GM23338 (cell line): ENCODE measurements around the gene DELE1. TPM values are rescaled to one million over a fixed set of nuclear protein-coding genes. Genes with fewer than 3 reads are reported as not detected.

Source experiments
- ATAC-seq: fragments of 200-7000 bp; cut with Tn5 transposase; 3 replicates; pipeline ENCODE4 v1.9.1; 2020
- DNase-seq: peaks from one replicate; pipeline ENCODE4 v3.0.0-alpha.2; 2015; ENCODE audit warnings: low spot score
- H2AFZ ChIP-seq: fragments of 200-600 bp; sonication (generic); 2 replicates; pipeline ENCODE4 v1.8.0; 2016; ENCODE audit warnings: antibody characterized with exemption, mild to moderate bottlenecking, moderate library complexity
- H3F3A ChIP-seq: fragments of 200-600 bp; sonication (generic); replicated peaks from 2 replicates; pipeline ENCODE4 v1.8.0; 2017; ENCODE audit warnings: antibody characterized with exemption, mixed run types, low read depth
- H3K27ac ChIP-seq: fragments of 200-600 bp; sonication (generic); 2 replicates; pipeline ENCODE4 v1.6.1; 2016; ENCODE audit warnings: low read depth
- H3K27me3 ChIP-seq: fragments of 200-600 bp; sonication (generic); 2 replicates; pipeline ENCODE4 v1.8.0; 2016; ENCODE audit warnings: mild to moderate bottlenecking, mixed run types, moderate library complexity; ENCODE audit not compliant: insufficient read depth
- H3K36me3 ChIP-seq: fragments of 200-600 bp; sonication (generic); 2 replicates; pipeline ENCODE4 v1.8.0; 2016; ENCODE audit warnings: mild to moderate bottlenecking; ENCODE audit not compliant: insufficient read depth
- H3K4me1 ChIP-seq: fragments of 200-600 bp; sonication (generic); 2 replicates; pipeline ENCODE4 v1.8.0; 2016; ENCODE audit warnings: mild to moderate bottlenecking, moderate library complexity; ENCODE audit not compliant: insufficient read depth
- H3K4me2 ChIP-seq: fragments of 200-600 bp; sonication (generic); 2 replicates; pipeline ENCODE4 v1.7.1; 2017; ENCODE audit warnings: mixed run types
- H3K4me3 ChIP-seq: fragments of 200-600 bp; sonication (generic); 2 replicates; pipeline ENCODE4 v1.6.1; 2016; ENCODE audit warnings: mixed run types
- H3K79me2 ChIP-seq: fragments of 200-600 bp; sonication (generic); replicated peaks from 2 replicates; pipeline ENCODE4 v1.8.0; 2017; ENCODE audit warnings: mild to moderate bottlenecking; ENCODE audit not compliant: insufficient read depth
- H3K9me2 ChIP-seq: fragments of 200-600 bp; sonication (generic); 2 replicates; pipeline ENCODE4 v1.8.0; 2017; ENCODE audit not compliant: insufficient read depth
- H4K20me1 ChIP-seq: fragments of 200-600 bp; sonication (generic); replicated peaks from 2 replicates; pipeline ENCODE4 v1.8.0; 2017; ENCODE audit warnings: mild to moderate bottlenecking; ENCODE audit not compliant: insufficient read depth
- H3K27ac Mint-ChIP-seq: 2 replicates; pipeline ENCODE4 v1.8.0; 2020; ENCODE audit warnings: inconsistent platforms, mild to moderate bottlenecking, moderate library complexity, mixed read lengths
- H3K27me3 Mint-ChIP-seq: 3 replicates; pipeline ENCODE4 v1.8.0; 2022; ENCODE audit warnings: low read depth, mild to moderate bottlenecking, moderate library complexity, mixed read lengths, inconsistent platforms; ENCODE audit not compliant: insufficient read depth, poor library complexity
- H3K36me3 Mint-ChIP-seq: 3 replicates; pipeline ENCODE4 v1.8.0; 2021; ENCODE audit warnings: low read depth, mild to moderate bottlenecking, inconsistent platforms, moderate library complexity, mixed read lengths
- H3K4me1 Mint-ChIP-seq: 3 replicates; pipeline ENCODE4 v1.8.0; 2020; ENCODE audit warnings: mild to moderate bottlenecking, inconsistent platforms, mixed read lengths
- H3K4me3 Mint-ChIP-seq: 3 replicates; pipeline ENCODE4 v1.8.0; 2021; ENCODE audit warnings: moderate library complexity, mild to moderate bottlenecking, inconsistent platforms, mixed read lengths
- H3K9me3 Mint-ChIP-seq: 3 replicates; pipeline ENCODE4 v1.8.0; 2020; ENCODE audit warnings: moderate library complexity, mild to moderate bottlenecking, inconsistent platforms, mixed read lengths
- CREB1 ChIP-seq: fragments of 250-450 bp; sonication (Bioruptor Pico); IDR thresholded peaks from 2 replicates; pipeline ENCODE4 v1.5.0; 2020; ENCODE audit warnings: low read depth, mild to moderate bottlenecking, moderate library complexity
- CTCF ChIP-seq, 2 experiments: fragments of 200-600 bp in 1 of 2; sonication (generic) in 1 of 2; conservative IDR thresholded peaks; 2 replicates each; pipeline versions ENCODE4 v1.5.1 to v1.6.1; 2016 to 2017; ENCODE audit warnings: antibody characterized with exemption in 2 of 2, low read depth in 2 of 2, mild to moderate bottlenecking in 2 of 2, moderate library complexity in 1 of 2
- ETS1 ChIP-seq: IDR thresholded peaks from 2 replicates; pipeline ENCODE4 v1.6.1; 2016; ENCODE audit warnings: antibody characterized with exemption
- EZH2 ChIP-seq: fragments of 200-600 bp; sonication (generic); IDR thresholded peaks from one replicate; pipeline ENCODE4 v1.8.0; 2017; ENCODE audit warnings: antibody characterized with exemption, mild to moderate bottlenecking, low read depth; ENCODE audit not compliant: unreplicated experiment
- EZH2phosphoT487 ChIP-seq: fragments of 200-600 bp; sonication (generic); IDR thresholded peaks from one replicate; pipeline ENCODE4 v1.8.1; 2018; ENCODE audit warnings: antibody characterized with exemption; ENCODE audit not compliant: unreplicated experiment
- JUNB ChIP-seq: IDR thresholded peaks from one replicate; pipeline ENCODE4 v1.6.1; 2016; ENCODE audit warnings: antibody characterized with exemption; ENCODE audit not compliant: unreplicated experiment
- NANOG ChIP-seq: IDR thresholded peaks from 2 replicates; pipeline ENCODE4 v1.6.1; 2016; ENCODE audit warnings: antibody characterized with exemption, borderline replicate concordance
- POLR2AphosphoS5 ChIP-seq: IDR thresholded peaks from 2 replicates; pipeline ENCODE4 v1.6.1; 2016; ENCODE audit warnings: antibody characterized with exemption, low read depth
- REST ChIP-seq: IDR thresholded peaks from one replicate; pipeline ENCODE4 v1.6.1; 2018; ENCODE audit warnings: antibody characterized with exemption; ENCODE audit not compliant: unreplicated experiment
- STAT1 ChIP-seq: IDR thresholded peaks from one replicate; pipeline ENCODE4 v1.6.1; 2016; ENCODE audit warnings: antibody characterized with exemption; ENCODE audit not compliant: unreplicated experiment
- ZNF114 ChIP-seq: fragments of 250-450 bp; sonication (Bioruptor Pico); IDR thresholded peaks from 2 replicates; pipeline ENCODE4 v1.5.0; 2020; ENCODE audit warnings: mild to moderate bottlenecking, moderate library complexity
- ZNF331 ChIP-seq: fragments of 250-450 bp; sonication (Bioruptor Pico); IDR thresholded peaks from 2 replicates; pipeline ENCODE4 v1.5.0; 2020; ENCODE audit warnings: low read depth, mild to moderate bottlenecking, moderate library complexity
- ZNF462 ChIP-seq: fragments of 250-450 bp; sonication (Bioruptor Pico); IDR thresholded peaks from 2 replicates; pipeline ENCODE4 v1.5.0; 2020; ENCODE audit warnings: mild to moderate bottlenecking, moderate library complexity
- polyA plus RNA-seq: library from polyadenylated mRNA; unstranded; fragments of >200 nt; fragmentation: Nextera tagmentation; extraction: Ambion mirVana; gene quantifications from 2 replicates; pipeline ENCODE4 v1.2.1, GENCODE V29; 2016
- total RNA-seq: library from RNA; depleted of rRNA; stranded (reverse); fragments of >200 nt; shearing (Covaris generic); gene quantifications from 2 replicates; pipeline ENCODE4 v1.2.3, GENCODE V29; 2014

DELE1 gene
- total and polyA plus RNA-seq, 2 experiments from 2014 or later = 26.9 to 62.2 TPM

GRCh38 chr5:141909212-141909611 lies 14.5 kb upstream of the DELE1 start:
- Mint-ChIP-seq H3K9me3 (no peaks in the 10 kb centered on the region; the same call in 2 of the 3 replicates), H3K27ac (no peak overlapping the region), H3K27me3 (peaks cover 8% of the 10 kb centered on the region), H3K4me1 (peaks cover 11% of the 10 kb centered on the region), H3K36me3 (no peaks in the 10 kb centered on the region), H3K4me3 (no peak overlapping the region)
- peaks cover 8% of the 10 kb centered on the region; the same call in 1 of the 2 replicates for H3F3A ChIP-seq
- peaks cover 17% of the 10 kb centered on the region for H3K27me3 ChIP-seq
- H3K79me2 ChIP-seq = no peaks in the 10 kb centered on the region
- no peaks in the 10 kb centered on the region for H4K20me1 ChIP-seq
- DNase-seq (no peak), ATAC-seq (no peak)
- no peak overlapping the region for H3K27ac ChIP-seq
- TF ChIP-seq NANOG (no peak), REST (no peak), ETS1 (no peak), POLR2AphosphoS5 (no peak), CREB1 (CRISPR knock-in tag) (no peak), ZNF114 (CRISPR knock-in tag) (no peak), EZH2phosphoT487 (no peak), EZH2 (no peak), JUNB (no peak), STAT1 (no peak), ZNF331 (CRISPR knock-in tag) (no peak), CTCF (conservative IDR thresholded peaks at IDR 0.05; ENCODE audit: low read depth in 2 of 2) (no peak), ZNF462 (no peak)
- no peaks in the 10 kb centered on the region for H3K9me2 ChIP-seq
- no peak overlapping the region for H2AFZ ChIP-seq
- H3K4me1 ChIP-seq = peaks cover 8% of the 10 kb centered on the region; the same call in 1 of the 2 replicates
- H3K4me3 ChIP-seq = no peak overlapping the region
- H3K36me3 ChIP-seq = no peaks in the 10 kb centered on the region
- no peak overlapping the region for H3K4me2 ChIP-seq
